DMS79 treated with DMSO at 0.1 percent for 48 hours (cell line): ENCODE results near the gene MASP1.

Experiments
- DNase-seq: peaks from one replicate; lab custom pipeline; 2025; lab: John Stamatoyannopoulos, UW

MASP1 gene, protein sequence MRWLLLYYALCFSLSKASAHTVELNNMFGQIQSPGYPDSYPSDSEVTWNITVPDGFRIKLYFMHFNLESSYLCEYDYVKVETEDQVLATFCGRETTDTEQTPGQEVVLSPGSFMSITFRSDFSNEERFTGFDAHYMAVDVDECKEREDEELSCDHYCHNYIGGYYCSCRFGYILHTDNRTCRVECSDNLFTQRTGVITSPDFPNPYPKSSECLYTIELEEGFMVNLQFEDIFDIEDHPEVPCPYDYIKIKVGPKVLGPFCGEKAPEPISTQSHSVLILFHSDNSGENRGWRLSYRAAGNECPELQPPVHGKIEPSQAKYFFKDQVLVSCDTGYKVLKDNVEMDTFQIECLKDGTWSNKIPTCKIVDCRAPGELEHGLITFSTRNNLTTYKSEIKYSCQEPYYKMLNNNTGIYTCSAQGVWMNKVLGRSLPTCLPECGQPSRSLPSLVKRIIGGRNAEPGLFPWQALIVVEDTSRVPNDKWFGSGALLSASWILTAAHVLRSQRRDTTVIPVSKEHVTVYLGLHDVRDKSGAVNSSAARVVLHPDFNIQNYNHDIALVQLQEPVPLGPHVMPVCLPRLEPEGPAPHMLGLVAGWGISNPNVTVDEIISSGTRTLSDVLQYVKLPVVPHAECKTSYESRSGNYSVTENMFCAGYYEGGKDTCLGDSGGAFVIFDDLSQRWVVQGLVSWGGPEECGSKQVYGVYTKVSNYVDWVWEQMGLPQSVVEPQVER

GRCh38 chr3:187291512-187292132, at the start of gene MASP1:
Gene MASP1, minus strand, starts transcription at chr3:187291737. Its CDS starts 105 bp downstream, at chr3:187291632.
- DNase-seq, result no peak

- no peak for DNase-seq
These were observed 49.0 kb upstream of the MASP1 start for GRCh38 chr3:187340578-187340977.

DNA sequence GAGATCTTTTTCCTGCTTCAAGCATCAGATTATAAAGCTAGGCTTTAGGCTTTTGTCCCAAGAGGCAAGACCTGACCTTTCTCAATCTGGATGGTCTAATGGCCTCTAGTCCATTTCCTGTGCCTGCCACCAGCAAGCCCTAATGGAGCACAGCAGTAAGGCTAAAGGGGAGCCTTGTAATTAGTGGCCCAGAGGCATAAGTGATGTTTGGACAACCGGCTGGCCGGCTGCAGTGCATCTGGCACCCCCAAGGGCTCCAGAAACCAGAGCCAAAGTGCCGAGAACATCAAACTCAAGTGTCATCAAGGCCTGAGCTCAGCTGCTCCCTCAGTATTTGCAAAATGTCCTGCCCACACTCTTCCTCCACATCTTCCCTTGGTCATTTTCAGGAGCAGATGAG, 44.8 kb upstream of the MASP1 start:
- DNase-seq, result no peak

GRCh38 chr3:187334904-187335303, 43.4 kb upstream of the MASP1 start:
- DNase-seq, result no peak

- DNase-seq, result no peak
These were observed 37.2 kb upstream of the MASP1 start for GRCh38 chr3:187328691-187329090.

- no peak for DNase-seq
These were observed 36.3 kb upstream of the MASP1 start for GRCh38 chr3:187327845-187328244.

DNA sequence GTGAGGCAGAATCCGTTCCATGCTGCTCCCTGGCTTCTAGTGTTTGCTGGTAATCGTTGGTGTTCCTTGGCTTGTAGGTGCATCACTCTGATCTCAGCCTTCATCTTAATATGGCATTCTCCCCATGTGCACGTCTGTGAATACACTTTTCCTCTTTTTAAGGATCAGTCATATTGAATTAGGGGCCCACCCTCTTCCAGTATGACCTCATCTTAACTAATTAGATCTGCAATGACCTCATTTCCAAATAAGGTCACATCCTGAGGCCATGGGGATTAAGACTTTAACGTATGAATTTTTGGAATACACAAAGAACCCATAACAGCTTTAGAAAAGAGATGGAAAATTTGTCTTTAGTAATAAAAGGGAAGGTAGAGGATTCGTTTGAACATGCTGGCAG, 34.1 kb upstream of the MASP1 start:
- DNase-seq, result no peak

DNA sequence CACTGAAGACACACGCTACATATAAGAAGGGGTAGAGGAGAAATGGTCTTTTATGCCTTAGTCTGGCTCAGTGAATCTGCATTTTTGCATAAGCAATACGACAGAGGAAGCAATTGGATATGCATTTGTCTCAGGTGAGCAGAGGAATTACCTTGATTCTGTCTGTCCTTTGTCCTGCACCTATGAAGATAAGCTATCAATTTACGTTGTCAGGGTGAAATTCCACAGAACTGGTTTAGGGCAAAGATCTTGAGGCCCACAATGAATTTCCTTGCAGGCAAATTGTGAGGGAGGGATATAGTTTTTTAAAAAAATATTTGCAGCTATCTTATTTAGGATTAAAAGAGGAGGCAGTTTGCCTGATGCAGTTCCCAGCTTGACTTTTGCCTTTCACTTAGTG, 31.6 kb upstream of the MASP1 start:
- no peak for DNase-seq

GRCh38 chr3:187322291-187322690, 30.8 kb upstream of the MASP1 start:
- DNase-seq, result no peak

DNA sequence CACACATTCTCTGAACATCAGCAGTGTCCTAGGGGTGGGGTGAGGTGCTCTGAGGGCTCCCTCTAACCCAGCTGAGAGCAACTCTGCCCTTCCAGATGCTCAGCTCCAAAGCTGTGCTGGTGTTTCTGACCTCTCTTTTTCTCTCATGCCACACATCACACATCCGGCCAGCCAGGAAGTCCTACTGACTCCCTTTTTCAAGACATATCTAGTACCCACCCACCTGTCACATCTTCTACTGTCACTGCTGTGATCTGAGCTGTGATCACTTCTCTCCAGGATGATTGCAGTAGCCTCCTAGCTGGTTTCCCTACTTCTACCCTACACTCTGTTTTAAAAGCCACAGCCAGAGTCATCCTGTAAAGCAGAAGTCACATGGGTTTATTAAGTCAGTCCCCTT, 30.2 kb upstream of the MASP1 start:
- DNase-seq, result no peak

DNA sequence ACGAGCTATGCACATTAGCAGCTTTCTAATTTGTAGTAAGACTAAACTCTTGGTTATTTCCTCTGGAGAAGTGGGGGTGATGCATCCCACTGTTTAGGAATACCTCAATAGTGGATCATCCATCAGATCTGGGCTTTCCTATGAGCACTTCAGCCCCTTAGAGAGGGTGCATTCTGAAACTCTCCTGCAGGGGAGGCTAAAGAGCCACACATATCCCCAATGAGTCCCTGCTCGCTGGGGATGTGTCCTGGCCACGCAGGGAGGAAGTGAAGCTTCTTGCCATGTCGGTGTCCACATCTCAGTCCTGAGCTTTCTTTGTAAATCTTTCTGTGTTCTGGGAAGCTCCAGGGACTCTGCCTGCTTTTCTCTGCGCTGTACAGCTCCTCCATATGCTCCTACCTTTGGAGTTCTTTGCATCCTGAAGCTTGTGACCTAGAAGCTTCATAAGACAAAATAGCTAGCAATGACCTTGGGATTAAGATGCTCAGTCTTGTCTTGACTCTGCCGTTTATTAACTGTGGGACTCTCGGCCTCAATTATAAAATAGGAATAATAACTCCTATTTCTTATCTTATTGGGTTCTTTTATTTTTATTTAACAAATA, 28.3 kb upstream of the MASP1 start:
- peak; percentile 20 for DNase-seq

DNA sequence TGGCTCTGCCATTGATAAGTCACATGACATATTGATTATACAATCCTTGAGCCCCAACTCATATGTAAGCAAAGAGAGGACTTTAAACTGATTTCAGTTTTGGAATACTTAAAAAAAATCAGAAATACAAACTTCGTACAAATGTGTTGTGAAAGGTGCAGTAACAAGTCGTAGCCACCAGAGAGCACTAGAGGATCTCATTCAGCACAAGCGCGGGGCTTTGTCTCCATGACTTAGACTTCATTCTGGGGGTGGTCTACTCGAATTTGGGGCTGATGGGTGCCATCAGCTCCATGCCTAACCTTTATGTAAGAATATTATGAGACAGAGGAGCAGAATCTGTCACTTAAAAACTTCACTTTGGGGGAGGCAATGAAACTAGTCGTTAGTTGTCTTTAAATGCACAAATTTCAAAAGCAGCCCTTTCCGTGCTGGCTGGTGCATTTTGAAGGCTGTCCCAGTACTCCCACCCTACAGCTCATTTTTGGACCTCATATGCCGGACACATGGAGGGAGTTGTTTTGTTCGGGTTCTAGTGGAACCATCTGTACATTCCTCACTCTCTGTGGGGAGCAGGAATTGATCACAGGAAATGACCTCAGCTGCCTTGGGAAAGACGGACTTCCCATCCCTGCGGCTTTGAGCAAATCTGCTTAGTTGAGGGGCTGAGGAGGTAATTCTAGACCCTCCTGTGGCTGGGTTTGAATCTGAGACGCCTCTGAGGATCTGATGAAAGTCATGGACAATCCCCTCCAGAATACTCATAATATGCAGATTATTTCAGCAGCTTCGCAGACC, 27.5 kb upstream of the MASP1 start:
- peak; percentile 46 for DNase-seq

DNA sequence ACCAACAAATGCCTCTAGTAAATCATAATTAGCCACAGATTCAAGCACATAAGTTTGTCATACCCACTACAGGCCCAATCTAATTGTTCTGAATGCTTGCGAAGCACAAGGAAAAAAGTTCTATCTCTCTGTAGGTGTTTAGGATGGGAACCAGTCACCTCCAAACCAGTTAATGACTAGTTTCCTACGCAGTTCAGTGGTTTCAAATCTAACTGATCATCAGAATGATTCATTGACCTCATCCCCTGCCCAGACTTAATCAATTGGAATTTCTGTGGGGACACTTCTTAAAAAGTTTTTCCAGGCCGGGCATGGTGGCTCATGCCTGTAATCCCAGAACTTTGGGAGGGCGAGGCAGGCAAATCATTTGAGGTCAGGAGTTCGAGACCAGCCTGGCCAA, 24.3 kb upstream of the MASP1 start:
- no peak for DNase-seq

DNA sequence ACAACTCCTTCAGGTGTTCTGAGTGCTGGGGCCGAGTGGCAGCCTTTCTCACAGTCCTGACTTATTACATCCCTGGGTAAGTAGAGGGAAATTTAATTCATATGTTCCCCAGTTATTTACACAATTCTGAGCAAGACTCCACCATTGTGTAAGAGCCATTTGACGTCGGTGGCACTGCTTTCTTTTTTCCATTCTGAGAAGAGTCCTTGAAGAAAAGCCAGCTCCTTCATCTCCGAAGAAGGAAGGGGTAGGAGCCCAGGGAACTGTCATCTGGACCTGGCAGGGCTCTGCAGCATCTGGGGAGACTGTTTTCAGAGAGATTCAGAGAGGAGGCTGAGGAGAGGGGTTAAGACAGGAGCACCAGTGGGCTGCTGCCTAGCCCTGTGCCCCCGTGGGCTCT, 22.6 kb upstream of the MASP1 start:
- no peak for DNase-seq

GRCh38 chr3:187310954-187311470, 19.5 kb upstream of the MASP1 start:
- no peak for DNase-seq

DNA sequence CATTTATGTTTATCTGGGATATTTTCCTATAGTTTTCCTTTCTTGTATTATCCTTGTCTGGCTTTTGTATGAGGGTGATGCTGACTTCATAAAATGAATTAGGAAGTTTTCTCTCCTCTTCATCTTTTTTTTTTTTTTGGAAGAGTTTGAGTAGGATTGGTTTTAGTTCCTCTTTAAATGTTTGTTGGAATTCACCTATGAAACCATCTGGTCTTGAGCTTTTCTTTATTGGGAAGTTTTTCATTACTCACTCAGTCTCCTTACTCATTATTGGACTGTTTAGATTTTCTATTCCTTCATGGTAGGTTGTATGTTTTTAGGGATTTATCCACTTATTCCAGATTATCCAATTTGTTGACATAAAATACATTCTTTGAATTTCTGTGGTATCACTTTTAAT, 18.7 kb upstream of the MASP1 start:
- DNase-seq, result no peak

- no peak for DNase-seq
These were observed 14.3 kb upstream of the MASP1 start for GRCh38 chr3:187305881-187306280.

DNA sequence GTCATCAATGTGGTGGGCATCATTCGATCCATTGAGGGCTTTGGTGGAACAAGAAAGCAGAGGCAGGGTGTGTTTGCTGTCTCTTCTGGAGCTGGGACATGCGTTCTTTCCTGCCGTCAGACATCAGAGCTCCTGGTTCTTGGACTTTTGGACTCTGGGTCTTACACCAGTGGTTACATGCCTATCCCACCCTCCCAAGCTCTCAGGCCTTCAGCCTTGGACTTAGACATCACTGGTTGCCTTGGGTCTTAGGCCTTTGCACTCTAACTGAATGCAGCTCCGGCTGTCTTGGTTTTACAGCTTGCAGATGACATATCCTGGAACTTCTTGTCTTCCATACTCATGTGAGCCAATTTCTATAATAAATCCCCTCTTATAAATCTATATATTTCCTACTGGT, 8.1 kb upstream of the MASP1 start:
- no peak for DNase-seq

DNA sequence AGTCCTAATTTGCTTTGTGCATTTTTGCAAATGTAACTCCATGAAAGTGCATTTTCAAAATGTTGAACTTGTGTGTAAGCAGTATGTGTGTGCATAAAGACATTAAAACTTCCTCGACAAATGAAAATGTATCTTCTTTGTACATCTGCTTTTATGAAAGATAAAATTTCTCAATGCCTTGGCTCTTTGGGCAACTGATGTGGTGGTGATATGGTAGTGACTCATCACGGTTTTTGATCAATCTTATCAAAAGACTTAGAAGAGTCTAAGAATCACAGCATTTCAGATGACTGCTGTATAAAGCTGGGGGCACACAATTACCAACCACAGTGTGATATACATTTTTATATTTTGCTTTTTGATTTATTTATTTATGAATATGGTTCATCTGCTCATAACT, 5.4 kb upstream of the MASP1 start:
- no peak for DNase-seq

GRCh38 chr3:187296058-187296457, 4.5 kb upstream of the MASP1 start:
- DNase-seq, result no peak

DNA sequence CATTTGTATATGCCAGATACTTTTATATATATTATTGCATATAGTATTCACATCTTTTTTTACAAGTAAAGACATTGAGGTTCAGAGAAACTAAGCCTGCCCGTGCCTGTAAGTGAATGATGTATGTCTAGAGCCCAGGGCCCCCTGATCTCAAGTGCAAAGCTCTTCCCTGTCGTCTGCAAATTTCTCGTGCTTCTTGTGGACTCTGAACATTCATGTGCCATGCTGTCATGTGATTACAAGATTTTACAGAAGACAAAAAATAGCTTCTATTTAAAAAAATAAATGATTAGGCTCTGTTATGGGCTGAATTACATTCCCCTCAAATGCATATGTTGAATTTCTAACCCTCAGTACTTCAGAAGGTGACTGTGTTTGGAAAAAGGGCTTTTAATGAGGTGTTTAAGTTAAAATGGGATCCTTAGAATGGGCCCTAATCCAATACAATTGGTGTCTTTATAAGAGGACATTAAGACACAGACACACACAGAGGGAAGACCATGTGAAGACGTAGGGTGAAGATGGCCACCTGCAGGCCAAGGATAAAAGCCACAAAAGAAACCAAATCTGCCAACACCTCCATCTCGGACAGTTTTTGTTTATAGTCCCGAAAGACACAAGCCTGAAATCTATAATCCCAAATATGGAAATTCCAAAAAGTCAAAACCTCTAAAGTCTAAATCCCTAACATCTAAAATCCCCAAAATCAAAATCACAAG, 3.9 kb upstream of the MASP1 start:
- DNase-seq, result no peak
